ENCODE data around the gene PLB1. TPM values are rescaled to one million over a fixed set of nuclear protein-coding genes. Genes with fewer than 3 reads are reported as not detected.

The PLB1 gene
- total RNA-seq, 4 donors from 2014 or later = 6.3 to 15.4 (median 10.9) TPM

DNA sequence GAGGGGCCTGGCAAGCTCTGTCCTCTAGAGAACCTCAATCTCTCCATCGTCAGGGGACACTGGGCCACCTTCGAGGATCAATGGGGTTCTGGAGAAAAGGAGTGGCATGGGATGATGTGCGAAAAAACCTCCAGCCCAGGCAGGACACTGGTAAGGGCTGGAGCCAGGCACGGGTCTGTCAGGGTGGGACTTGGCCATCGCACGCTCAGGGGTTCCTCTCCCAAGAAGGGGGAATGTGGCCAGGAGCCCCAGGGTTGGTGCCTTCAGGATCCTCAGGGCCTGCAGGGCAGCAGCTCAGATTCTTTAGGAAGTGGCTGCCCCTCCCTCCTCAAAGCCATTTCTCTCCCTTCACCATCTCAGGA, 46.8 kb upstream of the PLB1 start:
- DNase-seq (ENCODE audit: low spot score) = no peak
- no peak for TF ChIP-seq CTCF (IDR thresholded peaks at IDR 0.05)
- ATAC-seq (ENCODE audit: low FRiP score) = no peak

GRCh38 chr2:28449488-28450395, 46.1 kb upstream of the PLB1 start:
- DNase-seq (ENCODE audit: low spot score) (peak; percentile 60), ATAC-seq (ENCODE audit: low FRiP score) (peak; percentile 43)
- TF ChIP-seq CTCF (IDR thresholded peaks at IDR 0.05) = no peak

DNA sequence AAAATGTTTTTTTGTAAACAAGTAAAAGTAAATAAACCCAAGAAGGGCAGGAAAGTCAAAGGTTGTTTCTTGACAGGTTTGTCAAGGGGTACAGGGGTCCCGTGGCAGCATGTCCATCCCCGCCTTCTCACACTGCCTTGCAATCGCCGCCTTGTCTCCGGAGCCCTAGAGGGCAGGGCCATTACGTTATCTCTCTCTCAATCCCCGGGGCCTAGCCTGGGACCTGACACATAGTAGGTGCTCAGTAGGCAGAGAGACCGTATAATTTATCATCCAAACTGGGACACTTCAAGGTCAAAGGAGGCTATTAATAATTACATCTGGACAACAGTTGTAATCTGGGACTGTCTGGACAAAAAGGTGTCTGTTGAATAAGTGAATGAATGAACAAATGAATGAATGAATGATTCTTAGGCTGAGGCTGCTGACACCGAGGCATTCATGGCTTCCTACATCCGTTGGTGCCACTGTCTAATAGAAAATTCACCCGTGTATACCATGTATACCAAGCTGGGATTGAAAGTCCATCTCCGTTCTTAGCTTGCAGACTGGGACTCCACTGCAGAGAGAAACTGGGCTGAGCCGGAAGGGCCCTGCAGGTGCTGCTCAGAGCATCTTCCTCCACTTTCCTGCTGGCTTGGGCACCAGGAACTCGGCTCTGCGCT, 44.8 kb upstream of the PLB1 start:
- ATAC-seq (ENCODE audit: low FRiP score) (no peak), DNase-seq (ENCODE audit: low spot score) (no peak)
- no peak for TF ChIP-seq CTCF (IDR thresholded peaks at IDR 0.05)

DNA sequence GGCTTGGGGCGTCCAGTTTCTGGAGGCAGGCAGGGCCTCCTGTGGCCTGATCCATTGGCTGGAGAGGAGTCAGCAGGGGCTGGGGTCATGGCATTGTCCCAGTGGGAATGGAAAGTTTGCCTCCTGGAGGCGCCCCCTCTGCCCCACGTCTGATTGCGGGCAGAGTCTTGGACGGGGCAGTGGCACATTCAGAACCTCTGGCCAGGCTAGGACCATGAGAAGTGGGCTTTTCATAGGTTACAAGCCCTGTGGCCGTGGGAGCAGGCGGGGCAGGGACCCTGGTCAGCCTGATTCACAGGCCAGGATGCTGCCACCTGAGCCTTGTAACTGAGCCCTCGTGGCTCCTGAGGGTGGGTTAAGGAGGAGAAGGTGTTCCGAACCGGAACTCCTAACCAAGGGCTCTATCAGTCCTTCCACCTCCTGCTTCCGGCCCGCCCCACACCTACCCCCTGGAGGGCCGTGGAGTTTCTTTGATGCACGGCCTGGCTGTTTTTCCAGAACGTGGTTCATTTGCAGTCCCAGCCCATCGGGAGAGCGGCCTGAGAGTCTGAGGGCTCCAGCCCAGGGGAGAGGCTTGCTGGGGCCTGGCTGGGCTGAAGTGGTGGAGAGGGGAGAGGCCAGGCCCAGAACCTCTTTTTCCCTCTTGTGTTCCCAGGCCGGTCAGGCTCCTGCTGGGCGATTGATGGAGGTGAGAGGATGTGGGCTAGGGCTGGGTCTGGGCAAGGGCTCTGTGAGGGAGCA, 43.9 kb upstream of the PLB1 start:
- no peak for DNase-seq (ENCODE audit: low spot score)
- ATAC-seq (ENCODE audit: low FRiP score) = no peak
- TF ChIP-seq CTCF (IDR thresholded peaks at IDR 0.05) = no peak

DNA sequence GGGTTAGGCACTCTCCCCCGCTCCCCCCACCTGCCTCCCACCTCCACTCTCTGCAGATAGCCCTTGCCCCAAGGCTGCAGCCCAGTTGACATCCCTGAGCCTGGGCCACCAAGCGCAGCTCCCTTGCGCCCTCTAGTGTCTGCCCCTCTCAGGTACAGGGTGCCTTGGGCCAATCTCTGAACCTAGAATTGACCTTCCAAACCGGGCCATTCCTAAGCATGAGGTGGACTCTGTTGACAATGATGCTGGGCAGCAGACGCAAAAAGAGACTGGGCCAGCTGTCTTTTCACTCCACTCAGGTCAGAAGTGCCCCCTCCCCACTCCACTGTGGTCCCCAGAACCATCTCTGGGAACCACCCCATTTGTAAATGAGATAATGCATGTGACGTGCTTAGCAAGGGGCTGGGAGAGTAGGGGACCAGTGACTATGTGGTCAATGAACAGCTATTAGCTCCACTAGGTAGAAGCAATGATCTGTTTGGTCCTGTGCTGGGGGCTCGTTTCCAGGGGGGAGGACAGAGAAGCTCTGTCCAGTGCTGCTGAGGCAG, 43.3 kb upstream of the PLB1 start:
- TF ChIP-seq CTCF (IDR thresholded peaks at IDR 0.05) = peak in 2 of 3 donors; percentile 9 to 51
- peak; percentile 75 for DNase-seq (ENCODE audit: low spot score)

DNA sequence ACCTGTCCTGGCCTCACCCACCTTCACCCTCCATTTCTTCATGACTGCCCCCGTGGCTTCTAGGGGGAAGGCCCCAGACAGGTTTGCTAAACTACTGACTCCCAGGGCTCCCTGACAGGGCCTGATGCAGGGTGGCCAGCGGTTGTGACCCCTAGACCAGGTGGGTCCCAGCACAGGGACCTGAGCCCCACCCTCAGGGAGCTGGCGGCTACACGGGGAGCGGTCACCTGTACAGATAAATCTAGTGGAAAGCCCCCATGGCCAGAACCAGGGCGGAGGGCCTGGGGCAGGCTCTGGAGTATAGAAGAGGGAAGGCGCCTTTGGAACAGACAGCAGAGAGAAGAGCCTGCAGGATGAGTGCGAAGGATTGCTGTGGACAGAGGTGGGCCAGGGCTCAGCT, 42.5 kb upstream of the PLB1 start:
- no peak for DNase-seq (ENCODE audit: low spot score)

More for the DNA sequence above, 43.3 kb upstream of the PLB1 start:
- ATAC-seq (ENCODE audit: low FRiP score) = peak; percentile 22

More for the DNA sequence above, 42.5 kb upstream of the PLB1 start:
- no peak for ATAC-seq (ENCODE audit: low FRiP score)
- TF ChIP-seq CTCF (IDR thresholded peaks at IDR 0.05) = no peak

All from omental fat pad (tissue), 4 donors.